Adrenal gland (tissue), 5 donors: Measurements from ENCODE around the gene GPC6.

Source experiments
- CTCF ChIP-seq, 6 experiments: fragments of 450-650 bp in 4 of 6; fragments of 200-600 bp in 2 of 6; sonication (generic) in 1 of 6; IDR thresholded peaks; 1 replicate in 5 of 6; 2 replicates in 1 of 6; pipeline versions ENCODE4 v1.5.1 to v1.8.0; 2016 to 2021; ENCODE audit warnings: antibody characterized with exemption in 6 of 6, mild to moderate bottlenecking in 2 of 6, moderate library complexity in 1 of 6
- POLR2A ChIP-seq, 2 donors: fragments of 450-650 bp; IDR thresholded peaks; one replicate each; pipeline ENCODE4 v1.6.1; 2017; ENCODE audit warnings: antibody characterized with exemption in 2 of 2, mild to moderate bottlenecking in 2 of 2, moderate library complexity in 1 of 2
- donor health status: DM: no; HTN: no; CAD: no.

DNA sequence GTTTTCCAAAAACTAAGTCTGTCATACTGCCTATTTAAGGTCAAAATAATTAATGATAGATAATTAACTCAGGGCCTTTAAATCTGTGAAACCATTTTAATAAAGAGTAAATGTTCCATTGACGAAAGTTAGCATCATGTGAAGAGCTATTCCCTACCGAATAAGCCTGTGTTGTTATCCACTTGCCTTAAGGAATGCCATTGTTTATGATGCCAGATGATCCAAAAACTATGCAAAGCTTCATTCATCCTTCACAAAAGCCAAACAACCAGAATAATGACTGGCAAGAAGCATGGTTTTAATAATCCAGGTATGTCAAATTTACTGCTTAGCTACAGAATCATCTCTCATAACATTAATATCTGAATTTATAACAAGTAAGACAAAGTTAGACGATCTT lies 6.5 kb upstream of the GPC6 start:
- TF ChIP-seq CTCF (IDR thresholded peaks at IDR 0.05) (no peak), POLR2A (IDR thresholded peaks at IDR 0.05) (no peak)
